PC-9 (cell line): Measurements from ENCODE around the gene CCDC43. TPM values are rescaled to one million over a fixed set of nuclear protein-coding genes. Genes with fewer than 3 reads are reported as not detected.
A peak's percentile ranks its signal among the peaks of the same experiment; 100 is the strongest.
"Not testable (repeated sequence)": the region's sequence is repeated elsewhere in the genome, so short reads cannot be mapped to it uniquely, and the experiment has no call there.

Source experiments
- BruUV-seq: library from RNA; stranded (reverse); fragments of 400-500 nt; replicated peaks from 2 replicates; lab custom pipeline; 2021; lab: Mats Ljungman, UMichigan
- CTCF ChIA-PET: fragments of 300-600 bp; sonication (Branson Sonifier 250); formaldehyde crosslinking; loops from one replicate; lab custom pipeline; 2022; ENCODE audit warnings: antibody characterized with exemption; lab: Charles Lee
- POLR2A ChIA-PET: fragments of 300-600 bp; sonication (Branson Sonifier 250); formaldehyde crosslinking; loops from one replicate; lab custom pipeline; 2022; ENCODE audit warnings: antibody characterized with exemption; ENCODE audit not compliant: unreplicated experiment; lab: Charles Lee
- DNase-seq, 2 experiments: peaks; one replicate each; pipeline versions ENCODE4 v3.0.0 to v3.0.0-alpha.2; 2015 to 2022; ENCODE audit warnings: mixed read lengths in 1 of 2
- H2AFZ ChIP-seq: fragments of 200-600 bp; sonication (generic); 2 replicates; pipeline ENCODE4 v1.8.1; 2017; ENCODE audit warnings: antibody characterized with exemption
- H3F3A ChIP-seq: fragments of 200-600 bp; sonication (generic); 2 replicates; pipeline ENCODE4 v1.8.1; 2017; ENCODE audit warnings: antibody characterized with exemption, mild to moderate bottlenecking, low read depth; ENCODE audit not compliant: insufficient read depth
- H3K27ac ChIP-seq: fragments of 200-600 bp; sonication (generic); 2 replicates; pipeline ENCODE4 v1.6.1; 2016; ENCODE audit warnings: mixed run types
- H3K27me3 ChIP-seq: fragments of 200-600 bp; sonication (generic); 2 replicates; pipeline ENCODE4 v1.6.1; 2016; ENCODE audit warnings: low read depth, mixed run types; ENCODE audit not compliant: insufficient read depth
- H3K36me3 ChIP-seq: fragments of 200-600 bp; sonication (generic); 2 replicates; pipeline ENCODE4 v1.6.1; 2016; ENCODE audit warnings: low read depth, mixed run types
- H3K4me1 ChIP-seq: fragments of 200-600 bp; sonication (generic); replicated peaks from 2 replicates; pipeline ENCODE4 v1.6.1; 2016; ENCODE audit warnings: mixed run types; ENCODE audit not compliant: insufficient read depth
- H3K4me2 ChIP-seq: fragments of 200-600 bp; sonication (generic); 2 replicates; pipeline ENCODE4 v1.6.1; 2017; ENCODE audit warnings: mixed run types
- H3K4me3 ChIP-seq: fragments of 200-600 bp; sonication (generic); 2 replicates; pipeline ENCODE4 v1.6.1; 2016; ENCODE audit warnings: mixed run types
- H3K79me2 ChIP-seq: fragments of 200-600 bp; sonication (generic); 2 replicates; pipeline ENCODE4 v1.6.1; 2017; ENCODE audit warnings: low read depth, mixed run types
- H3K9me2 ChIP-seq: fragments of 200-600 bp; sonication (generic); 2 replicates; pipeline ENCODE4 v1.8.1; 2017; ENCODE audit warnings: mild to moderate bottlenecking; ENCODE audit not compliant: insufficient read depth
- H3K9me3 ChIP-seq: fragments of 200-600 bp; sonication (generic); 2 replicates; pipeline ENCODE4 v1.8.1; 2016; ENCODE audit warnings: low read depth; ENCODE audit not compliant: insufficient read depth
- H4K20me1 ChIP-seq: fragments of 200-600 bp; sonication (generic); 2 replicates; pipeline ENCODE4 v1.8.1; 2017; ENCODE audit not compliant: insufficient read depth
- EZH2 ChIP-seq: fragments of 200-600 bp; sonication (generic); IDR thresholded peaks from 2 replicates; pipeline ENCODE4 v1.8.0; 2017; ENCODE audit warnings: antibody characterized with exemption, low read depth
- intact Hi-C: fragments of 100-400 bp; cut with micrococcal nuclease; formaldehyde crosslinking; loops from one replicate; pipeline ENCODE4 v1.10.0; 2022; ENCODE audit not compliant: unreplicated experiment
- total RNA-seq: library from RNA; stranded (reverse); gene quantifications from 2 replicates; pipeline ENCODE4 v1.2.3, GENCODE V29; 2021
- TF ChIP-seq, protein P1 (sequence below): fragments of 200-600 bp; sonication (generic); conservative IDR thresholded peaks from 2 replicates; pipeline ENCODE4 v1.6.1; 2017; ENCODE audit warnings: mixed run types, antibody characterized with exemption, mild to moderate bottlenecking, moderate library complexity

CCDC43 gene
- total RNA-seq, 1 experiment from 2014 or later = 19.9 TPM

GRCh38 chr17:44736551-44737240 lies 47.1 kb upstream of the CCDC43 start:
- CTCF ChIA-PET = no interaction called here
- POLR2A ChIA-PET = interaction anchor here (0.6 kb wide), 1 partner anchor 39 kb away, joined by 5 read pairs; no protein-coding TSS in a partner anchor

DNA sequence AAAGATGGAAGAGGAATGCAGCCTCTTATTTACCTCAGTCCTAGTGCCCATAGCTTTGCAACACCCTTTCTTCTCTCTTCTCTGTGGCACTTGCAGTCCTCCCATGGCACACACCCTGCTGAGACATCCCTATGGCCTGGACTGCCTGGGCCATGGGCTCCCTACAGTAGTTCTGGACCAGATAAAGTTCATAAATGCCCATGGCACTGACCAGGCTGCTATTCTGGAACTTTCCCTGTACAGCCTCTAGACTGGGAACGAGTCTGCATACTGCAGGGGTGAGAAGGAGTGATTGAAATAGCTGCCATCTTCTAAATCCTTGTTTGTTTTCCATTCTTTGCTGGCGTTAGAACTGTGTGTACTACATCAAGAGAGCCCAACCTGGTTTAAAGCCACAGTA lies 44.7 kb upstream of the CCDC43 start:
- POLR2A ChIA-PET = interaction anchor here (0.6 kb wide), 1 partner anchor 332 kb away, joined by 40 read pairs; no protein-coding TSS in a partner anchor
- H3K27ac ChIP-seq = no peak overlapping the region
- 0 out of 2 replicates have a peak, but pooled peaks cover 3% of the 10 kb centered on the region for H3F3A ChIP-seq
- H3K36me3 ChIP-seq = no peaks in the 10 kb centered on the region
- BruUV-seq = no TSS peak
- intact Hi-C loops = no loop called here
- no peaks in the 10 kb centered on the region for H3K4me1 ChIP-seq
- H4K20me1 ChIP-seq = no peaks in the 10 kb centered on the region
- H3K79me2 ChIP-seq = no peaks in the 10 kb centered on the region
- no peaks in the 10 kb centered on the region for H3K27me3 ChIP-seq
- H3K4me2 ChIP-seq = no peak overlapping the region
- H3K9me2 ChIP-seq = no peaks in the 10 kb centered on the region
- no peaks in the 10 kb centered on the region for H3K9me3 ChIP-seq
- CTCF ChIA-PET = no interaction called here
- TF ChIP-seq, protein P1, sequence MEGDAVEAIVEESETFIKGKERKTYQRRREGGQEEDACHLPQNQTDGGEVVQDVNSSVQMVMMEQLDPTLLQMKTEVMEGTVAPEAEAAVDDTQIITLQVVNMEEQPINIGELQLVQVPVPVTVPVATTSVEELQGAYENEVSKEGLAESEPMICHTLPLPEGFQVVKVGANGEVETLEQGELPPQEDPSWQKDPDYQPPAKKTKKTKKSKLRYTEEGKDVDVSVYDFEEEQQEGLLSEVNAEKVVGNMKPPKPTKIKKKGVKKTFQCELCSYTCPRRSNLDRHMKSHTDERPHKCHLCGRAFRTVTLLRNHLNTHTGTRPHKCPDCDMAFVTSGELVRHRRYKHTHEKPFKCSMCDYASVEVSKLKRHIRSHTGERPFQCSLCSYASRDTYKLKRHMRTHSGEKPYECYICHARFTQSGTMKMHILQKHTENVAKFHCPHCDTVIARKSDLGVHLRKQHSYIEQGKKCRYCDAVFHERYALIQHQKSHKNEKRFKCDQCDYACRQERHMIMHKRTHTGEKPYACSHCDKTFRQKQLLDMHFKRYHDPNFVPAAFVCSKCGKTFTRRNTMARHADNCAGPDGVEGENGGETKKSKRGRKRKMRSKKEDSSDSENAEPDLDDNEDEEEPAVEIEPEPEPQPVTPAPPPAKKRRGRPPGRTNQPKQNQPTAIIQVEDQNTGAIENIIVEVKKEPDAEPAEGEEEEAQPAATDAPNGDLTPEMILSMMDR = no peak
- no peak for TF ChIP-seq EZH2
- no peak overlapping the region for H3K4me3 ChIP-seq
- DNase-seq = no peak
- no peak overlapping the region for H2AFZ ChIP-seq

More at GRCh38 chr17:44736551-44737240, 47.1 kb upstream of the CCDC43 start:
- Histone ChIP-seq H3K4me1 (no peaks in the 10 kb centered on the region), H3K9me2 (no peaks in the 10 kb centered on the region), H2AFZ (no peak overlapping the region), H3K27me3 (no peaks in the 10 kb centered on the region), H3K36me3 (no peaks in the 10 kb centered on the region), H4K20me1 (no peaks in the 10 kb centered on the region), H3K4me2 (no peak overlapping the region), H3K79me2 (no peaks in the 10 kb centered on the region), H3K9me3 (no peaks in the 10 kb centered on the region), H3K4me3 (no peak overlapping the region), H3K27ac (no peak overlapping the region), H3F3A (0 out of 2 replicates have a peak, but pooled peaks cover 3% of the 10 kb centered on the region)
- intact Hi-C loops = no loop called here
- no TSS peak for BruUV-seq
- TF ChIP-seq, protein P1 = no peak
- TF ChIP-seq EZH2 = no peak
- DNase-seq = no peak

DNA sequence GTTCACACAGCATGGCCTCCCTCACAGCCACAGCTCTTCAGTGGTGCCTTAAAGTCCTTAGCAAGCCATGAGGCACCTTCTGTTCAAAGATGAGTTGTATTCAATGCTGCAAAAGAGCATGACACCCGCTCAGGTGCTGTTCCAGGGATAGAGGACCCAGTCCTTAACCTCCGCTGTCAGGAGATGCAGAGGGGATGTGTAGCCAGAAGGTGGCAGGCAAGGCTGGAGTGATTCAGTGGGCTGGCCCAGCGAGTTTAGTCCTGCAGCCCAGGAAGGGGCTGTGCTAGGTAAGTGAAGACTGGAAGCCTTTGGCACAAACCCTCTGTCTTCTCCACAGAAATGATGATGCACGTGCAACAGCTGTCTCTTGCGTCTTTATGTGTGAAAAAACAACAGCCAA lies 44.2 kb upstream of the CCDC43 start:
- no peak for DNase-seq
- no peak for TF ChIP-seq EZH2
- TF ChIP-seq, protein P1 = peak; percentile 42; the same call in 1 of the 2 replicates
- Histone ChIP-seq H2AFZ (no peak overlapping the region), H3K79me2 (no peaks in the 10 kb centered on the region), H3K4me3 (no peak overlapping the region), H3K4me2 (no peak overlapping the region), H3K36me3 (no peaks in the 10 kb centered on the region), H3K4me1 (no peaks in the 10 kb centered on the region), H4K20me1 (no peaks in the 10 kb centered on the region), H3K9me3 (no peaks in the 10 kb centered on the region), H3K27me3 (no peaks in the 10 kb centered on the region), H3K9me2 (no peaks in the 10 kb centered on the region), H3K27ac (no peak overlapping the region), H3F3A (0 out of 2 replicates have a peak, but pooled peaks cover 3% of the 10 kb centered on the region)
- intact Hi-C loops = no loop called here
- no TSS peak for BruUV-seq
- ChIA-PET POLR2A (interaction anchor here (0.6 kb wide), 1 partner anchor 332 kb away, joined by 40 read pairs; no protein-coding TSS in a partner anchor), CTCF (no interaction called here)

DNA sequence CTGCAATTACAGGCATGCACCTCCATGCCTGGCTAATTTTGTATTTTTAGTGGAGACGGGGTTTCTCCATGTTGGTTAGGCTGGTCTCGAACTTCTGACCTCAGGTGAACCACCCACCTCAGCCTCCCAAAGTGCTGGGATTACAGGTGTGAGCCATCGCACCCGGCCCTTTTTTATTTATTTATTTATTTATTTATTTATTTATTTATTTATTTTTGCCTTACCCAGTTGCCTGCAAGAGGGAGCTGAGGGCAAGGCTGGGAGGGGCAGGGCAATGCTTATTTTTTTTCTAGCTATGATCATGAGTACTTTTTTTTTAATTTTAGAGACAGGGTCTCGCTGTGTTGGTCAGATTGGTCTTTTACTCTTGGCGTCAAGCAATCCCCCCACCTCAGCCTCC lies 36.5 kb upstream of the CCDC43 start:
- H3K4me3 ChIP-seq, H2AFZ ChIP-seq, H3K79me2 ChIP-seq, H4K20me1 ChIP-seq, BruUV-seq, DNase-seq, H3K9me2 ChIP-seq, H3F3A ChIP-seq, H3K4me2 ChIP-seq, H3K4me1 ChIP-seq, H3K36me3 ChIP-seq, POLR2A ChIA-PET, H3K9me3 ChIP-seq, H3K27me3 ChIP-seq, H3K27ac ChIP-seq, intact Hi-C loops: not testable (repeated sequence)
- CTCF ChIA-PET = interaction anchor here (0.7 kb wide), 1 partner anchor 1026 kb away, joined by 3 read pairs; no protein-coding TSS in a partner anchor
